ENCODE measurements around the gene DHX16. TPM values are rescaled to one million over a fixed set of nuclear protein-coding genes. Genes with fewer than 3 reads are reported as not detected.

The DHX16 gene
- total and polyA plus RNA-seq, 8 donors: 10.9 to 44.4 (median 14.6) TPM

GRCh38 chr6:30685157-30686008 lies 12.6 kb upstream of the DHX16 start:
- no peak for TF ChIP-seq CTCF (IDR thresholded peaks at IDR 0.05)
- DNase-seq: peak in 3 of 6 donors; percentile 47 to 76 (median 60)
- intact Hi-C loops (cut with DNase I): no loop called here
- no peak for FAIRE-seq
- Histone ChIP-seq H3K27me3 (no peaks in the 10 kb centered on the region), H3K36me3 (no peaks in the 10 kb centered on the region), H3K4me3 (peak overlapping the region; percentile 55 to 78 (median 70)), H3K9me3 (no peaks in the 10 kb centered on the region), H3K27ac (peak overlapping the region in 3 of 4 donors; percentile 16 to 93 (median 92)), H3K4me1 (peaks cover 0 to 9% (median 3%) of the 10 kb centered on the region in 3 donors)
- WGBS, 2 donors: 72 to 79% methylated on average over 28 to 29 of the region's 29 CpGs
- no peak for ATAC-seq

GRCh38 chr6:30684386-30685156 lies 11.8 kb upstream of the DHX16 start:
- intact Hi-C loops (cut with DNase I): loop anchor here in 2 of 3 donors (5.0 kb wide), 2 partner anchors 38 to 43 kb away; partner anchors contain the start of gene TUBB (in 1 of the 2)
- no peak for TF ChIP-seq CTCF (IDR thresholded peaks at IDR 0.05)
- 67 to 68% methylated on average over 17 to 20 of the region's 21 CpGs for WGBS, 2 donors
- Histone ChIP-seq H3K27me3 (no peaks in the 10 kb centered on the region), H3K9me3 (no peaks in the 10 kb centered on the region), H3K27ac (peak overlapping the region in 3 of 4 donors; percentile 16 to 93 (median 92)), H3K36me3 (no peaks in the 10 kb centered on the region), H3K4me1 (peaks cover 0 to 3% (median under 1%) of the 10 kb centered on the region in 3 donors), H3K4me3 (peak overlapping the region; percentile 55 to 78 (median 70))
- ATAC-seq (no peak), DNase-seq (peak in 2 of 6 donors; percentile 47 to 63), FAIRE-seq (no peak)

- FAIRE-seq: no peak
- Histone ChIP-seq H3K9me3 (no peaks in the 10 kb centered on the region), H3K36me3 (no peaks in the 10 kb centered on the region), H3K4me3 (peak overlapping the region in 3 of 4 donors; percentile 18 to 78 (median 65)), H3K27me3 (no peaks in the 10 kb centered on the region), H3K4me1 (peaks cover 0 to under 1% (median 0%) of the 10 kb centered on the region in 3 donors), H3K27ac (peak overlapping the region in 2 of 4 donors; percentile 92 to 93)
- intact Hi-C loops (cut with DNase I): loop anchor here in 2 of 3 donors (5.0 kb wide), 2 partner anchors 38 to 43 kb away; partner anchors contain the start of gene TUBB (in 1 of the 2)
- 59 to 62% methylated on average over 2 of the region's 2 CpGs for WGBS, 2 donors
- no peak for DNase-seq
- no peak for ATAC-seq
- TF ChIP-seq CTCF (IDR thresholded peaks at IDR 0.05): no peak
Measured at GRCh38 chr6:30683980-30684338, 11.2 kb upstream of the DHX16 start.

GRCh38 chr6:30683183-30683979 lies 10.6 kb upstream of the DHX16 start:
- H3K9me3 ChIP-seq: no peaks in the 10 kb centered on the region
- peak overlapping the region in 3 of 4 donors; percentile 18 to 78 (median 65) for H3K4me3 ChIP-seq
- no peaks in the 10 kb centered on the region for H3K4me1 ChIP-seq
- FAIRE-seq: no peak
- no peaks in the 10 kb centered on the region for H3K27me3 ChIP-seq
- no peaks in the 10 kb centered on the region for H3K36me3 ChIP-seq
- peak in 2 of 6 donors; percentile 9 to 37 for DNase-seq
- intact Hi-C loops (cut with DNase I): loop anchor here in 2 of 3 donors (5.0 kb wide), 2 partner anchors 39 to 44 kb away; partner anchors contain the start of gene TUBB (in 1 of the 2)
- no peak for ATAC-seq
- 44 to 51% methylated on average over 7 of the region's 7 CpGs for WGBS, 2 donors
- TF ChIP-seq CTCF (IDR thresholded peaks at IDR 0.05): no peak
- H3K27ac ChIP-seq: peak overlapping the region; percentile 1 to 93 (median 57)
